GM12878 (cell line): Measurements from ENCODE around the gene BSND. TPM values are rescaled to one million over a fixed set of nuclear protein-coding genes. Genes with fewer than 3 reads are reported as not detected.

Source experiments
- ATAC-seq: fragments of 200-7000 bp; cut with Tn5 transposase; 3 replicates; pipeline ENCODE4 v1.9.1; 2020; ENCODE audit warnings: mild to moderate bottlenecking, moderate library complexity
- BruUV-seq: library from RNA; stranded (reverse); fragments of 400-500 nt; replicated peaks from 2 replicates; lab custom pipeline; 2021; lab: Mats Ljungman, UMichigan
- CTCF ChIA-PET: fragments of 300-600 bp; sonication (Branson Sonifier 250); formaldehyde crosslinking; extraction: SDS; loops from one replicate; lab custom pipeline; 2021; ENCODE audit warnings: inconsistent platforms; lab: Yijun Ruan, JAX
- POLR2A ChIA-PET: fragments of 350-600 bp; formaldehyde crosslinking; extraction: SDS; loops from one replicate; lab custom pipeline; 2021; ENCODE audit warnings: inconsistent platforms; lab: Charles Lee
- RAD21 ChIA-PET: fragments of 300-600 bp; sonication (Branson Sonifier 250); formaldehyde crosslinking; loops from one replicate; lab custom pipeline; 2023; ENCODE audit warnings: antibody characterized with exemption; ENCODE audit not compliant: unreplicated experiment; lab: Charles Lee
- SMC1A ChIA-PET: fragments of 300-600 bp; sonication (Branson Sonifier 250); formaldehyde crosslinking; loops from one replicate; lab custom pipeline; 2023; ENCODE audit not compliant: unreplicated experiment, uncharacterized antibody; lab: Charles Lee
- DNase-seq: peaks from one replicate; pipeline ENCODE4 v3.0.0-alpha.2; 2011; ENCODE audit warnings: low read depth, low spot score
- FAIRE-seq: peaks from 3 replicates; lab custom pipeline; 2011; peaks lifted over from hg19 to GRCh38; lab: Jason Lieb, UNC
- H2AFZ ChIP-seq: 2 replicates; pipeline ENCODE4 v1.6.0; 2011; ENCODE audit warnings: low read depth, low read length, control low read depth; ENCODE audit not compliant: control insufficient read depth
- H3K27ac ChIP-seq: 2 replicates; pipeline ENCODE4 v1.5.1; 2011; ENCODE audit warnings: control low read depth; ENCODE audit not compliant: control insufficient read depth, insufficient read depth
- H3K27me3 ChIP-seq, 2 experiments: replicated peaks in 1 of 2; 2 replicates each; pipeline versions ENCODE4 v1.6.0 to v1.6.1; 2011; ENCODE audit warnings: low read length in 1 of 2; ENCODE audit not compliant: control insufficient read depth in 2 of 2, insufficient read depth in 2 of 2
- H3K36me3 ChIP-seq, 2 experiments: 2 replicates each; pipeline ENCODE4 v1.5.1; 2011; ENCODE audit warnings: low read length in 1 of 2; ENCODE audit not compliant: control insufficient read depth in 2 of 2, insufficient read depth in 2 of 2
- H3K4me1 ChIP-seq: 2 replicates; pipeline ENCODE4 v1.6.1; 2011; ENCODE audit warnings: mild to moderate bottlenecking, low read length, moderate library complexity, mixed read lengths; ENCODE audit not compliant: control insufficient read depth, insufficient read depth
- H3K4me2 ChIP-seq: 2 replicates; pipeline ENCODE4 v1.6.0; 2011; ENCODE audit warnings: control low read depth; ENCODE audit not compliant: control insufficient read depth, insufficient read depth
- H3K4me3 ChIP-seq: fragments of 200-600 bp; sonication (generic); 2 replicates; pipeline ENCODE4 v1.5.1; 2016
- H3K79me2 ChIP-seq: 2 replicates; pipeline ENCODE4 v1.6.0; 2011; ENCODE audit warnings: low read length; ENCODE audit not compliant: control insufficient read depth, insufficient read depth
- H3K9ac ChIP-seq: 2 replicates; pipeline ENCODE4 v1.8.0; 2011; ENCODE audit warnings: low read length, control low read depth, mixed read lengths; ENCODE audit not compliant: control insufficient read depth, insufficient read depth
- H3K9me3 ChIP-seq: replicated peaks from 3 replicates; pipeline ENCODE4 v1.5.1; 2011; ENCODE audit warnings: mild to moderate bottlenecking, low read length; ENCODE audit not compliant: control insufficient read depth, insufficient read depth
- H4K20me1 ChIP-seq: 2 replicates; pipeline ENCODE4 v1.6.0; 2011; ENCODE audit not compliant: control insufficient read depth, insufficient read depth
- LARP7 ChIP-seq: fragments of 450-650 bp; IDR thresholded peaks from 2 replicates; pipeline ENCODE4 v1.6.1; 2017; ENCODE audit warnings: mild to moderate bottlenecking
- RAD21 ChIP-seq: IDR thresholded peaks from 2 replicates; pipeline ENCODE4 v1.6.1; 2011; ENCODE audit warnings: mild to moderate bottlenecking, low read depth, low read length, moderate library complexity; ENCODE audit not compliant: insufficient read depth
- SPI1 ChIP-seq: IDR thresholded peaks from 2 replicates; pipeline ENCODE4 v1.6.1; 2011; ENCODE audit warnings: low read depth, mild to moderate bottlenecking, low read length, moderate library complexity, borderline replicate concordance; ENCODE audit not compliant: insufficient read depth
- TBL1XR1 ChIP-seq: IDR thresholded peaks from 2 replicates; pipeline ENCODE4 v1.6.1; 2012; ENCODE audit warnings: low read depth, low read length, improper control_type of control experiment
- WGBS: methylation state at CpG from one replicate; pipeline ENCODE4 v1.1.6; 2016; ENCODE audit warnings: low lambda C conversion rate; ENCODE audit not compliant: insufficient replicate concordance, insufficient coverage; ENCODE audit errors: missing lambda C conversion rate; 5-methylcytosine and 5-hydroxymethylcytosine counted together
- in situ Hi-C: fragments of 300-500 bp; cut with MboI; formaldehyde crosslinking; loops from 9 replicates; pipeline ENCODE4 v1.14.3; 2018; ENCODE audit warnings: mixed read lengths
- intact Hi-C: fragments of 100-400 bp; cut with micrococcal nuclease; formaldehyde crosslinking; loops from one replicate; pipeline ENCODE4 v1.14.2; 2022; ENCODE audit not compliant: unreplicated experiment
- polyA plus RNA-seq, 11 experiments: library from polyadenylated mRNA; depleted of rRNA in 4 of 11; unstranded in 6 of 11; stranded (reverse) in 5 of 11; fragments of >200 nt; fragmentation: Nextera tagmentation in 4 of 11; fragmentation: Illumina TruSeq in 1 of 11; extraction: Ambion mirVana in 4 of 11; extraction: Trizol in 1 of 11; gene quantifications; 1 replicate in 1 of 11; 2 replicates in 10 of 11; pipeline versions ENCODE4 v1.2.1 to v1.2.3, GENCODE V29; 2011 to 2016; ENCODE audit warnings: inconsistent platforms in 2 of 11, missing spikeins in 2 of 11, low read depth in 1 of 11
- total RNA-seq, 4 experiments: library from RNA; depleted of rRNA in 3 of 4; stranded (reverse); fragments of >200 nt in 3 of 4; fragmentation: Illumina TruSeq in 1 of 4; extraction: Trizol in 1 of 4; gene quantifications; 2 replicates each; pipeline versions ENCODE4 v1.2.1 to v1.2.3, GENCODE V29; 2013 to 2021
- TF ChIP-seq, protein P1 (sequence below): fragments of 450-650 bp; IDR thresholded peaks from 2 replicates; pipeline ENCODE4 v1.6.1; 2016; ENCODE audit warnings: mild to moderate bottlenecking

The BSND gene
- total and polyA plus RNA-seq, 10 of the 15 experiments (the other 5 are each of a cell fraction or from before 2014, with no cell fraction given), result not detected

- TF ChIP-seq, protein P1, sequence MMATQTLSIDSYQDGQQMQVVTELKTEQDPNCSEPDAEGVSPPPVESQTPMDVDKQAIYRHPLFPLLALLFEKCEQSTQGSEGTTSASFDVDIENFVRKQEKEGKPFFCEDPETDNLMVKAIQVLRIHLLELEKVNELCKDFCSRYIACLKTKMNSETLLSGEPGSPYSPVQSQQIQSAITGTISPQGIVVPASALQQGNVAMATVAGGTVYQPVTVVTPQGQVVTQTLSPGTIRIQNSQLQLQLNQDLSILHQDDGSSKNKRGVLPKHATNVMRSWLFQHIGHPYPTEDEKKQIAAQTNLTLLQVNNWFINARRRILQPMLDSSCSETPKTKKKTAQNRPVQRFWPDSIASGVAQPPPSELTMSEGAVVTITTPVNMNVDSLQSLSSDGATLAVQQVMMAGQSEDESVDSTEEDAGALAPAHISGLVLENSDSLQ, result no peak
- no peak for TF ChIP-seq SPI1
Measured at GRCh38 chr1:55038552-55038838, 39.8 kb downstream of the BSND start (continued).

- Histone ChIP-seq H3K4me2 (no peak overlapping the region), H4K20me1 (no peaks in the 10 kb centered on the region; the same call in 1 of the 2 replicates), H3K36me3 (no peaks in the 10 kb centered on the region), H3K27ac (no peak overlapping the region), H3K27me3 (peaks cover 4 to 10% of the 10 kb centered on the region in 2 experiments), H3K79me2 (no peaks in the 10 kb centered on the region), H3K9ac (no peak overlapping the region), H3K4me1 (no peaks in the 10 kb centered on the region), H2AFZ (no peak overlapping the region), H3K4me3 (no peak overlapping the region), H3K9me3 (no peaks in the 10 kb centered on the region)
- no peak for TF ChIP-seq LARP7
- TF ChIP-seq TBL1XR1, result no peak
- TF ChIP-seq RAD21, result no peak
- ChIA-PET POLR2A (no interaction called here), CTCF (no interaction called here), SMC1A (no interaction called here), RAD21 (no interaction called here)
- WGBS, result 27% methylated on average over 9 of the region's 9 CpGs
- no TSS peak for BruUV-seq
- intact Hi-C loops, result no loop called here
- in situ Hi-C loops, result no loop called here
- FAIRE-seq (no peak), DNase-seq (no peak), ATAC-seq (no peak)
Measured at GRCh38 chr1:55038974-55039341, 40.2 kb downstream of the BSND start.
